Measurements from ENCODE around the gene PTPN2. TPM values are rescaled to one million over a fixed set of nuclear protein-coding genes. Genes with fewer than 3 reads are reported as not detected.

PTPN2 gene
- polyA plus RNA-seq, 2 of the 4 experiments (the other 2 are of a cell fraction): 23.0 to 32.4 TPM

DNA sequence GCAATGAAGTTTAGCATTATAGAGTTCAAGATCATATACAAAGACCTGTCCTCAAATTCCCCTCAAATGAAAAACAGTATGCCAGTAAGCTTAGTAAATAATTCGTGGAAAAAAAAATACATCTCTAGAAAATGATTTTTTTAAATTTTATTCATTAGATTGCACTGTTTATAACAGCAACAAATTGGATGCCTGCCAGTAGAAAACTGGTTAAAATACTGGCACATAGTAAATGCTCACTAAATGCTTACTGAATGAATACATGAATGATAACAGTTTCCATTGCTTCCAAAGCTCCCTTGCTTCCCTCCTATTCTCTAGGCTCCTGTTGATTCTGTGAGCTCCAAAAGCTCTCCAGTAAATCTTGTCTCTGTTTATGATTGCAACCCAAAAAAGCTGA, 38.2 kb upstream of the PTPN2 start:
- DNase-seq (ENCODE audit: low read depth in 1 of 2, low spot score in 1 of 2) (no peak), ATAC-seq (no peak), FAIRE-seq (no peak)
- Histone ChIP-seq H3K27ac (no peak overlapping the region), H3K9me3 (no peaks in the 10 kb centered on the region), H3K4me2 (no peak overlapping the region), H3K4me1 (no peaks in the 10 kb centered on the region), H3K4me3 (no peak overlapping the region)
- CTCF ChIA-PET: interaction anchor here (0.8 to 5.1 kb wide), 4 partner anchors 12 to 195 kb away, joined by 3 to 39 read pairs (median 7); no protein-coding TSS in a partner anchor
- TF ChIP-seq KDM1A (IDR thresholded peaks at IDR 0.05; ENCODE audit: low read depth) (no peak), POLR2AphosphoS2 (conservative IDR thresholded peaks at IDR 0.05; ENCODE audit: low read length) (no peak), ZNF302 (CRISPR knock-in tag; IDR thresholded peaks at IDR 0.05) (no peak), HOXA7 (CRISPR knock-in tag; IDR thresholded peaks at IDR 0.05) (no peak), TP53 (CRISPR knock-in tag; IDR thresholded peaks at IDR 0.05) (no peak), PHF8 (IDR thresholded peaks at IDR 0.05; ENCODE audit: borderline replicate concordance, low read depth) (no peak), JUN (IDR thresholded peaks at IDR 0.05) (no peak), JUNB (IDR thresholded peaks at IDR 0.05) (no peak), TFCP2L1 (CRISPR knock-in tag; IDR thresholded peaks at IDR 0.05) (no peak), RFX5 (IDR thresholded peaks at IDR 0.05) (no peak), EHMT2 (IDR thresholded peaks at IDR 0.05; ENCODE audit: low read depth) (no peak), BHLHE40 (IDR thresholded peaks at IDR 0.05; ENCODE audit: low read depth, low read length) (no peak), RARB (CRISPR knock-in tag; IDR thresholded peaks at IDR 0.05) (no peak)
- TF ChIP-seq, protein P1, sequence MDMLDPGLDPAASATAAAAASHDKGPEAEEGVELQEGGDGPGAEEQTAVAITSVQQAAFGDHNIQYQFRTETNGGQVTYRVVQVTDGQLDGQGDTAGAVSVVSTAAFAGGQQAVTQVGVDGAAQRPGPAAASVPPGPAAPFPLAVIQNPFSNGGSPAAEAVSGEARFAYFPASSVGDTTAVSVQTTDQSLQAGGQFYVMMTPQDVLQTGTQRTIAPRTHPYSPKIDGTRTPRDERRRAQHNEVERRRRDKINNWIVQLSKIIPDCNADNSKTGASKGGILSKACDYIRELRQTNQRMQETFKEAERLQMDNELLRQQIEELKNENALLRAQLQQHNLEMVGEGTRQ (IDR thresholded peaks at IDR 0.05): no peak
- TF ChIP-seq, protein P2, sequence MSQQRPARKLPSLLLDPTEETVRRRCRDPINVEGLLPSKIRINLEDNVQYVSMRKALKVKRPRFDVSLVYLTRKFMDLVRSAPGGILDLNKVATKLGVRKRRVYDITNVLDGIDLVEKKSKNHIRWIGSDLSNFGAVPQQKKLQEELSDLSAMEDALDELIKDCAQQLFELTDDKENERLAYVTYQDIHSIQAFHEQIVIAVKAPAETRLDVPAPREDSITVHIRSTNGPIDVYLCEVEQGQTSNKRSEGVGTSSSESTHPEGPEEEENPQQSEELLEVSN (IDR thresholded peaks at IDR 0.05; ENCODE audit: borderline replicate concordance, low read depth): no peak
- POLR2A ChIA-PET: no interaction called here
- WGBS (ENCODE audit: missing lambda C conversion rate): 22% methylated on average over 1 of the region's 1 CpG

DNA sequence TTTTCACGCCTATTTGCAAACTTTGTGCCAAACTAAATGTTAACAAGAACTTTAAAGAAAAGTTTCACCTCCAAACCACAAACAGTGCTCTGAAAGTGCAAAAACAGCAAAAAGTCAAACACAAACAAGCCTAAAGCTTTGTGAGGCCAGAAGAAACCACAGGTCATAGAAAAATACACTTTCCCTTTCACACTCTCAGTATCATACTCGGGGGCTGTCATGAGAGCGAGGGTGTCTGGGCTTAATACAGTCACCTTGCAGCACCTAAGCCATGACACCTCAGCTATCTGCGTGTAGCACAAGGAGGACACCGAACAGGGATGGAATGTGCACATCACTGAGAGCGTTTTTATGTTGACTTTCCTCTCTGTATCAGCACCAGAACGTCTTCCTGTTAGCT, 37.1 kb upstream of the PTPN2 start:
- Histone ChIP-seq H3K9me3 (no peaks in the 10 kb centered on the region), H3K27ac (no peak overlapping the region), H3K4me1 (no peaks in the 10 kb centered on the region), H3K4me2 (no peak overlapping the region), H3K4me3 (no peak overlapping the region)
- WGBS (ENCODE audit: missing lambda C conversion rate): 51% methylated on average over 7 of the region's 7 CpGs
- DNase-seq (ENCODE audit: low read depth in 1 of 2, low spot score in 1 of 2) (no peak), FAIRE-seq (no peak), ATAC-seq (no peak)
- ChIA-PET POLR2A (no interaction called here), CTCF (interaction anchor here (0.6 to 5.1 kb wide), 4 partner anchors 13 to 194 kb away, joined by 3 to 39 read pairs (median 7); no protein-coding TSS in a partner anchor)
- TF ChIP-seq EHMT2 (IDR thresholded peaks at IDR 0.05; ENCODE audit: low read depth) (no peak), EP300 (IDR thresholded peaks at IDR 0.05) (no peak), ZFP36 (IDR thresholded peaks at IDR 0.05; ENCODE audit: borderline replicate concordance, partially characterized antibody) (no peak), NPAS2 (CRISPR knock-in tag; IDR thresholded peaks at IDR 0.05; ENCODE audit: borderline replicate concordance) (no peak), SREBF2 (IDR thresholded peaks at IDR 0.05) (no peak), JUNB (IDR thresholded peaks at IDR 0.05) (no peak), CBX2 (IDR thresholded peaks at IDR 0.05; ENCODE audit: borderline replicate concordance, low read depth) (no peak), FOSB (CRISPR knock-in tag; IDR thresholded peaks at IDR 0.05) (no peak), HOXB5 (CRISPR knock-in tag; IDR thresholded peaks at IDR 0.05) (no peak), MYC (IDR thresholded peaks at IDR 0.05; ENCODE audit: borderline replicate concordance, low read length) (no peak), SMC3 (IDR thresholded peaks at IDR 0.05) (no peak), ESRRA (IDR thresholded peaks at IDR 0.05; ENCODE audit: borderline replicate concordance, low read length) (no peak), RNF2 (IDR thresholded peaks at IDR 0.05; ENCODE audit: borderline replicate concordance, low read depth) (no peak), FOXS1 (CRISPR knock-in tag; IDR thresholded peaks at IDR 0.05) (no peak), ZSCAN20 (CRISPR knock-in tag; IDR thresholded peaks at IDR 0.05) (no peak)
- TF ChIP-seq, protein P2 (IDR thresholded peaks at IDR 0.05; ENCODE audit: borderline replicate concordance, low read depth): no peak
- TF ChIP-seq, protein P3, sequence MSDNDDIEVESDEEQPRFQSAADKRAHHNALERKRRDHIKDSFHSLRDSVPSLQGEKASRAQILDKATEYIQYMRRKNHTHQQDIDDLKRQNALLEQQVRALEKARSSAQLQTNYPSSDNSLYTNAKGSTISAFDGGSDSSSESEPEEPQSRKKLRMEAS (IDR thresholded peaks at IDR 0.05): no peak
- TF ChIP-seq, protein P4, sequence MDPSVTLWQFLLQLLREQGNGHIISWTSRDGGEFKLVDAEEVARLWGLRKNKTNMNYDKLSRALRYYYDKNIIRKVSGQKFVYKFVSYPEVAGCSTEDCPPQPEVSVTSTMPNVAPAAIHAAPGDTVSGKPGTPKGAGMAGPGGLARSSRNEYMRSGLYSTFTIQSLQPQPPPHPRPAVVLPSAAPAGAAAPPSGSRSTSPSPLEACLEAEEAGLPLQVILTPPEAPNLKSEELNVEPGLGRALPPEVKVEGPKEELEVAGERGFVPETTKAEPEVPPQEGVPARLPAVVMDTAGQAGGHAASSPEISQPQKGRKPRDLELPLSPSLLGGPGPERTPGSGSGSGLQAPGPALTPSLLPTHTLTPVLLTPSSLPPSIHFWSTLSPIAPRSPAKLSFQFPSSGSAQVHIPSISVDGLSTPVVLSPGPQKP (IDR thresholded peaks at IDR 0.05; ENCODE audit: low read depth, low read length): no peak
